Erythroblast (primary cell): ENCODE measurements around the gene KIF5C.

Experiments used
- GATA1 ChIP-seq: IDR thresholded peaks from 2 replicates; pipeline ENCODE4 v1.6.1; 2011; ENCODE audit warnings: low read depth, mild to moderate bottlenecking, control low read depth, low read length, moderate library complexity
- POLR2A ChIP-seq: IDR thresholded peaks from 2 replicates; pipeline ENCODE4 v1.6.1; 2011; ENCODE audit warnings: mild to moderate bottlenecking, low read length

DNA sequence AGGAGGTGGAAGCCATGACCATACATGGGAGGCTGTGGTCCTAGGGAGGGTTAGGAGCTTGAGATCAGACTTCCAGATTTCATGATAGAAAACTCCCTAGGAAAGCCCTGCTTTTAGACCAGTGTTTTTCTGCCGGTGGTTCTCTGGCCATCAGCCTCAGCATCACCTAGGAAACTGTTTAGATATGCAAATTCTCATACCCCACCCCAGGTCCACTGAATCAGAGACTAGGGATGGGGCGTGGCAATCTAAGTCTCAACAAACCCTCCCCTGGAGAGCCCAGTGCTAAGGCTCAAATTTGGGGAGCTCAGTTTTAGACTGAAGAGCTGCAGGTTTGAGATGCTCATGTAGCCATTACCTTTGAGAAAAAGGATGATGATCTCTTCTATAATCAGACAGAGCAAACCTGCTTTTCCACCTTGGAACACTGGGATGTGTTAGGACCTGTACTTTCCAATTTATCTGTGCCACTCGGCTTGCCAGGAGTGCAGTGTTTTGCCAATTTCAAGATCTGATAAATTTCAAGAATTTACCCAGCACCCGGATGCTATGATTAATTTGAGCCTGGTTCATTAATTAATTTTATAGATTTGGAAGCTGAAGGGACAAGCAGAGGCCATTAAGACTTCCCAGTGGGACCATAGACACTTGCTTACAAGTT, 132.0 kb downstream of the KIF5C start:
- no peak for TF ChIP-seq POLR2A
- TF ChIP-seq GATA1 = no peak
